ENCODE data around the gene WDR90.

Gene WDR90

DNA sequence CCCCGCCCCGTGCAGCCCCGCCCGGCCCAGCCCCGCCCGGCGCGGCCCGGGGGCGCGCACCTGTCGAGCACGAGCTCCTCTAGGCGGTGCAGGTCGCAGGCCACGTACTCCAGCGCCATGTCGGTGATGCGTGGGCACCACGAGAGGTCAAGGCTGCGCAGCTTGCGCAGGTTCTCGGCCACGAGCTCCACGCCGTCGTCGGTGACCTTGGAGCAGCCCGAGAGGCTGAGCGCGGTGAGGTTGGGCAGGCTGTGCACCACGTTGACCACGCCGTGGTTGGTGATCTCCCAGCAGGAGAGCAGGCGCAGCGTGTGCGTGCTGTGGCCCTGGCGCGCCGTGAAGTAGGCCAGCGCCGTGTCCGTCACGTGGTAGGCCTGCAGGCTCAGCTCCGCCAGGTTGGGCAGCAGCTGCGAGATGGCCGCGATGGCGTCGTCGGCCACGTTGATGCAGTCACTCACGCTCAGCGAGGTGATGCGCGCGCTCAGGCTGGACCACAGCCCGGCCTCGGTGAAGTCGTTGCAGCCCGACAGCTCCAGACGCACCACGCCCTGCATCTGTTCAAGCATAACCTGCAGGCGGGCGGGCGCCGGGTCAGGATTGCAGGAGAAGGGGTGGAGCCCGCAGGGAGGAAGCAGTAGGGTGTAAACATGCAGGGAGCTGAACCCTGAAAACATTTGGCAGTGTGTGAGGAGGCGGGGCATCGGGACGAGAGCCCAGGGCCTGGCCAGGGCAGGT, 46.4 kb downstream of the WDR90 start:
- H3K27me3 ChIP-seq: no peaks in the 10 kb centered on the region
- H3K36me3 ChIP-seq: peaks cover 9% of the 10 kb centered on the region
- DNase-seq: no peak
- no peaks in the 10 kb centered on the region for H3K9me3 ChIP-seq
- H3K4me1 ChIP-seq: no peaks in the 10 kb centered on the region
- TF ChIP-seq, protein P1, sequence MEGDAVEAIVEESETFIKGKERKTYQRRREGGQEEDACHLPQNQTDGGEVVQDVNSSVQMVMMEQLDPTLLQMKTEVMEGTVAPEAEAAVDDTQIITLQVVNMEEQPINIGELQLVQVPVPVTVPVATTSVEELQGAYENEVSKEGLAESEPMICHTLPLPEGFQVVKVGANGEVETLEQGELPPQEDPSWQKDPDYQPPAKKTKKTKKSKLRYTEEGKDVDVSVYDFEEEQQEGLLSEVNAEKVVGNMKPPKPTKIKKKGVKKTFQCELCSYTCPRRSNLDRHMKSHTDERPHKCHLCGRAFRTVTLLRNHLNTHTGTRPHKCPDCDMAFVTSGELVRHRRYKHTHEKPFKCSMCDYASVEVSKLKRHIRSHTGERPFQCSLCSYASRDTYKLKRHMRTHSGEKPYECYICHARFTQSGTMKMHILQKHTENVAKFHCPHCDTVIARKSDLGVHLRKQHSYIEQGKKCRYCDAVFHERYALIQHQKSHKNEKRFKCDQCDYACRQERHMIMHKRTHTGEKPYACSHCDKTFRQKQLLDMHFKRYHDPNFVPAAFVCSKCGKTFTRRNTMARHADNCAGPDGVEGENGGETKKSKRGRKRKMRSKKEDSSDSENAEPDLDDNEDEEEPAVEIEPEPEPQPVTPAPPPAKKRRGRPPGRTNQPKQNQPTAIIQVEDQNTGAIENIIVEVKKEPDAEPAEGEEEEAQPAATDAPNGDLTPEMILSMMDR (IDR thresholded peaks at IDR 0.05; ENCODE audit: low read depth, low read length): no peak
- no peak overlapping the region for H3K4me3 ChIP-seq (ENCODE audit: low read depth, low read length)

DNA sequence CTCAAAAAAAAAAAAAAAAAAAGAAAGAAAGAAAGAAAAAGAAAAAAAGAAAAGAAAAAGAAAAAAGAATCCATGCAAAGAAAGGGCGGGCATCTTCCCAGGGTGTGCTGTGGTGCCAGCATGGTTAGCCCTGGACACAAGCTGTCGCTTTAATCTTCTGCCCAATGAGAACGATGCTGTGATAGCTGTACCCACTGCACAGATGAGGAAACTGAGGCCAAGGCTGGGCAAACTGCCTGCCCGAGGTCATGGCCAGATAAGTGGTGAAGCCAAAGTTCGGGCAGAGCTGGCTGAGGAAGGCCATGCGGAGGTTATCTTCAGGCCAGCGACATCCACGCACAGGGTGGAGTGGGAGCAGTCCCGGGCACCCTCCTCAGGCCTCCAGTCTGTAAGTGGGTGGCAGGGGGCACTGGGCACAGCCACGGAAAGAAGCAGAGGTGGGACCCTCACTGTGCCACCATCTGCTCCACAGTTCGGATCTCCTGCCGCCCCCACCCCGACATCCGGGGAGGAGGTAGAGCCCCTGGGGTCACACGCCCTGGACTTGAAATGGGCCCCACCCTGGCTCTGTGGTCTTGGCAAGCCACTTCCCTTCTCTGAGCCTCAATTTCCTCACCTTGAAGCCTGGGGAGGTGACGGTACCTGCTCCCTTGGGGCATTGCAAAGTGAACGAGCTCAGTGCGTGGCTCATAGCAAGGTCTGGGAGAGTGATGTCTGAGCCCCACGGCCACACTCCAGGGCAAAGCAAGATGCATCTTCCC, 49.9 kb downstream of the WDR90 start:
- H3K27me3 ChIP-seq: no peaks in the 10 kb centered on the region
- peaks cover 18% of the 10 kb centered on the region for H3K36me3 ChIP-seq
- no peaks in the 10 kb centered on the region for H3K4me1 ChIP-seq
- H3K4me3 ChIP-seq (ENCODE audit: low read depth, low read length): no peak overlapping the region
- H3K9me3 ChIP-seq: no peaks in the 10 kb centered on the region
- no peak for DNase-seq
- TF ChIP-seq, protein P1 (IDR thresholded peaks at IDR 0.05; ENCODE audit: low read depth, low read length): no peak

DNA sequence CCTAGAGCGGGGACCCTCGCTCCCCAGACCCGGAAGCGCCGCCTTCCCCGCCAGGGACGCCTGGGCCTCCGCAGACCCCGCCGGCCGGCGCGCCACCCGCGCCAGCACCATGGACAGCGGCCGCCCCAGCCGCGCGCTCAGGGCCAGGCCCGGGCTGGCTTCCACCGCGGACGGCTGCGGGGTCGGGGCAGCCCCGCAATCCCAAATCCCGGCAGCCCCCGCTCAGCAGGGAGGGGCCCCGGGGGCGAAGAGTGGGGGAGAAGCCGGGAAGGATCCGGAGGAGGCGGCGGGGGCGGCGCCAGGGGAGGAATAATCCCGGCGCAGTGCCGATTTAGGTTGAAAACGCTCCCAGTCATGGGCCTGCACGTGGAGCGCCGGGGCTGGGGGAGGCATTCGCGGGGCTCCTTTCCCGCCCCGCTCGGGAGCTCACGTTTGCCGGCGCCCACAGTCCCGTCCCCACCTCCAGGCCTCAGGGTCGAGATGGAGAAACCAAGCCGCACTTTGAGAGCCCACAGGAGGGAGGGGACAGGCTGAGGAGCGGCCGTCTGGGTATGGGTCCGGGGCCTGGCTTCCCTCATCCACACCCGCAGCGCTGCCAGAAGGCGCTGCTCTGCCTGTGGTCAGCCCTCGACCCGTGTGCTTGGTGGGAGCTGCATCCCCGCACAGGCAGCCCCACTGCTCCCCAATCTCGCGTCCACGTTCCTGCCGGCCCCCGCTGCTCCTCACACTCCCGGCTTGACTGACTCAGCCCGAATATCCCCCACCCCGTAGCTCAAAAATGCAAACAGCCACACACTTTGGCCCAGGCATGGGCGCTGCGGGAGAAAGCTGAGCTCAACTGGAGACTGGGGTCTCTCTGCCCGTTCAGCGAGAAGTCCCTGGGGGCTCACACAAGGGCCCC, 51.8 kb downstream of the WDR90 start:
- no peak overlapping the region for H3K4me3 ChIP-seq (ENCODE audit: low read depth, low read length)

DNA sequence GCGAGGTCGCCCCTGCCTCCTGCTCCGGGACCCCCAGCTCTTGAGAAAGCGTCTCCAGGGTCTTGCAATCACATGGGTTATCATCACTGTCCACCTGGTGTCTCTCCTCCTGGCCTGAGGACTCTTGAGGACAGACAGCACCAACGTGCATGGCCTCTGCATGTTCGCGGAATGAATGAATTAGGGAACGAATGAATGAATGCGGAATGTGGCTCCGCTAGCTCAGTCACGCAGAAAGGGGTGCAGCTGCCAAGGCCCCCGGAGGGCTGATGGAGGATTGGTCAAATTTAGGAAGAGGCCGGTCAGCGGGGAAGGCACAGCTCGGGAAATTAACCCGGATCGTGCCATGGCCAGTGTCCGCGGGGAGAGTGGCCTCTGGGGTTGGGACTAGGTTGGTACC, 53.2 kb downstream of the WDR90 start:
- no peak for DNase-seq
- peaks cover 3% of the 10 kb centered on the region; the same call in 1 of the 2 replicates for H3K4me1 ChIP-seq
- H3K9me3 ChIP-seq: no peaks in the 10 kb centered on the region
- H3K4me3 ChIP-seq (ENCODE audit: low read depth, low read length): no peak overlapping the region
- H3K27me3 ChIP-seq: no peaks in the 10 kb centered on the region
- H3K36me3 ChIP-seq: peaks cover 12% of the 10 kb centered on the region
- TF ChIP-seq, protein P1 (IDR thresholded peaks at IDR 0.05; ENCODE audit: low read depth, low read length): no peak

More for the DNA sequence above, 51.8 kb downstream of the WDR90 start:
- no peak for DNase-seq
- no peaks in the 10 kb centered on the region for H3K9me3 ChIP-seq
- TF ChIP-seq, protein P1 (IDR thresholded peaks at IDR 0.05; ENCODE audit: low read depth, low read length): no peak
- no peaks in the 10 kb centered on the region for H3K27me3 ChIP-seq
- peaks cover 3% of the 10 kb centered on the region; the same call in 1 of the 2 replicates for H3K4me1 ChIP-seq
- peaks cover 12% of the 10 kb centered on the region for H3K36me3 ChIP-seq

DNA sequence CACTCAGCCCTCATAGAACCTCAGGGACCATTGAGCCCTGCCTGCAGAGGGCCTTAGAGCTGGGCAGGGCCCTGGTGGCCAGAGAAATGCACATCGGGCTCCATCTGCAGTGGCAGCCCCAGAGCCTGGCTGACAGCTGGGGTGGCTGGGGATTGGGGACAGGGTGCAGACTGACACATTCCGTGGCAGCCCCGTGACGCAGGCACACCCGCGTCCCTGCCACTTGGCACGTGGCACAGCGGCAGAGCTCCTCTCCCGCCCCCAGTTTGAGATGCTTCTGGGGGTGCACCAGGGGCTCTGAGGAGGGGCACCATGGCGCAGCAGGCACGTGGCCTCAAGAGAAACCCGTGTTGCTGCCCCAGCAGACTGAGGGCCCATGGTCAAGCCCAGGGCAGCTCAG, 54.2 kb downstream of the WDR90 start:
- H3K9me3 ChIP-seq: no peaks in the 10 kb centered on the region
- TF ChIP-seq, protein P1 (IDR thresholded peaks at IDR 0.05; ENCODE audit: low read depth, low read length): no peak
- no peak for DNase-seq
- no peaks in the 10 kb centered on the region for H3K27me3 ChIP-seq
- peaks cover 3% of the 10 kb centered on the region; the same call in 1 of the 2 replicates for H3K4me1 ChIP-seq
- peaks cover 9% of the 10 kb centered on the region for H3K36me3 ChIP-seq
- no peak overlapping the region for H3K4me3 ChIP-seq (ENCODE audit: low read depth, low read length)
